ENCODE results near the gene GCG. TPM values are rescaled to one million over a fixed set of nuclear protein-coding genes. Genes with fewer than 3 reads are reported as not detected.

GCG gene
- polyA plus RNA-seq, 1 experiment: 0.27 TPM

- no peak for TF ChIP-seq CTCF (IDR thresholded peaks at IDR 0.05; ENCODE audit: low read depth, low read length)
- no peak for DNase-seq (ENCODE audit: low read depth, low spot score)
- POLR2A ChIA-PET: no interaction called here
- H3K27me3 ChIP-seq (ENCODE audit: control insufficient read depth, insufficient read depth, low read length): no peaks in the 10 kb centered on the region
- H3K4me3 ChIP-seq (ENCODE audit: low read depth, low read length): no peak overlapping the region
- no peaks in the 10 kb centered on the region for H3K9me3 ChIP-seq (ENCODE audit: control insufficient read depth, insufficient read depth, low read length)
- CTCF ChIA-PET: no interaction called here
- no peak overlapping the region for H3K27ac ChIP-seq (ENCODE audit: low read depth, low read length)
Measured at GRCh38 chr2:162103443-162104009, 48.5 kb downstream of the GCG start.

DNA sequence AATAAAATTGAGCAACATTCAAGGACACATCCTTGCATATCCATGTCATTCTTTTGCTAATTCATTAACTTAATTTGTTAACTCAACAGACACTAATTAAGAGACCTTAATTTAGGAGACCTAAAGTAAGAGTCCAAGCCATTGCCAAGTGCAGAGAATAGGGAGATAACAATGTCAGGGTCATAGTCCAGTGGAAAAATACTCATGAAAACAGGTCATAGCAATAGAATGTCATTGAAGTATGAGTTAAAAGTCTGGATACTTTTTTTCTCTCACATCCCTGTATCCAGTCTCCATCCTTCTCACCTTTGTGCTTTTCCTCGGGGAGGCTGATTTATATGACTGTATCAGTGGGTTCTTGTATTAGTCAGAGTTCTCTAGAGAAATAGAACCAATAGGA, 51.5 kb downstream of the GCG start:
- Histone ChIP-seq H3K27ac (ENCODE audit: low read depth, low read length) (no peak overlapping the region), H3K9me3 (ENCODE audit: control insufficient read depth, insufficient read depth, low read length) (no peaks in the 10 kb centered on the region), H3K4me3 (ENCODE audit: low read depth, low read length) (no peak overlapping the region), H3K27me3 (ENCODE audit: control insufficient read depth, insufficient read depth, low read length) (no peaks in the 10 kb centered on the region)
- no peak for DNase-seq (ENCODE audit: low read depth, low spot score)
- no peak for TF ChIP-seq CTCF (IDR thresholded peaks at IDR 0.05; ENCODE audit: low read depth, low read length)
- CTCF ChIA-PET: no interaction called here
- POLR2A ChIA-PET: no interaction called here

GRCh38 chr2:162099836-162100235, 52.2 kb downstream of the GCG start:
- CTCF ChIA-PET: no interaction called here

More at GRCh38 chr2:162099836-162100235, 52.2 kb downstream of the GCG start:
- no peaks in the 10 kb centered on the region for H3K27me3 ChIP-seq (ENCODE audit: control insufficient read depth, insufficient read depth, low read length)
- POLR2A ChIA-PET: no interaction called here
- TF ChIP-seq CTCF (IDR thresholded peaks at IDR 0.05; ENCODE audit: low read depth, low read length): no peak
- H3K9me3 ChIP-seq (ENCODE audit: control insufficient read depth, insufficient read depth, low read length): no peaks in the 10 kb centered on the region
- no peak for DNase-seq (ENCODE audit: low read depth, low spot score)
- no peak overlapping the region for H3K4me3 ChIP-seq (ENCODE audit: low read depth, low read length)
- H3K27ac ChIP-seq (ENCODE audit: low read depth, low read length): no peak overlapping the region

Other genes starting within 250 kb of the GCG start
- 54.7 and 61.0 TPM in 2 replicates for gene DPP4, start 78.0 kb downstream of the GCG start, polyA plus RNA-seq (2011; rRNA removed)
- 300 and 374 TPM in 2 replicates for gene FAP, start 91.2 kb upstream of the GCG start, polyA plus RNA-seq (2011; rRNA removed)
- gene IFIH1, start 166.4 kb upstream of the GCG start, polyA plus RNA-seq (2011; rRNA removed): 2.0 and 2.2 TPM in 2 replicates
- 1.8 and 2.5 TPM in 2 replicates for gene GCA, start 191.9 kb upstream of the GCG start, polyA plus RNA-seq (2011; rRNA removed)